NCI-H526 (cell line): ENCODE results near the gene THRB.

Source experiments
- DNase-seq, 2 experiments: peaks; one replicate each; lab custom pipeline; 2025; lab: John Stamatoyannopoulos, UW

THRB gene

GRCh38 chr3:24303057-24303754 is 191.4 kb downstream of the THRB start:
- DNase-seq = no peak

GRCh38 chr3:24302396-24302795 is 192.3 kb downstream of the THRB start:
- DNase-seq = no peak

DNA sequence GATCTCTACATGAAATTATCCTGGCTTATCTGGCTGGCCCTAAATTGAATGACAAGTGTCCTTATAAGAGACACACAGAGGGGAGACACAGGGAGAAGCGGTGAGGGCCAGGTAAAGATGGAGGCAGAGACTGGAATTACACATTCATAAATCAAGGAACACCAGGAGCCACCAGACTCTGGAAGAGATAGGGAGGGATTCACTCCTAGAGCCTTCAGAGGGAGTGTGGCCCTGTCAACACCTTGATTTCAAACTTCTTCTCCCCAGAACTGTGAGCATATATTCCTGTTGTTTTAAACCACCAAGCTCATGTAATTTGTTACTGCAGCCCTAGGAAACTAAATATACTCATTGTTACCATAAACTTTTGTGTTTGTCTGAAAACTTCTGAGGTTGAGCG is 193.7 kb downstream of the THRB start:
- DNase-seq = no peak

DNA sequence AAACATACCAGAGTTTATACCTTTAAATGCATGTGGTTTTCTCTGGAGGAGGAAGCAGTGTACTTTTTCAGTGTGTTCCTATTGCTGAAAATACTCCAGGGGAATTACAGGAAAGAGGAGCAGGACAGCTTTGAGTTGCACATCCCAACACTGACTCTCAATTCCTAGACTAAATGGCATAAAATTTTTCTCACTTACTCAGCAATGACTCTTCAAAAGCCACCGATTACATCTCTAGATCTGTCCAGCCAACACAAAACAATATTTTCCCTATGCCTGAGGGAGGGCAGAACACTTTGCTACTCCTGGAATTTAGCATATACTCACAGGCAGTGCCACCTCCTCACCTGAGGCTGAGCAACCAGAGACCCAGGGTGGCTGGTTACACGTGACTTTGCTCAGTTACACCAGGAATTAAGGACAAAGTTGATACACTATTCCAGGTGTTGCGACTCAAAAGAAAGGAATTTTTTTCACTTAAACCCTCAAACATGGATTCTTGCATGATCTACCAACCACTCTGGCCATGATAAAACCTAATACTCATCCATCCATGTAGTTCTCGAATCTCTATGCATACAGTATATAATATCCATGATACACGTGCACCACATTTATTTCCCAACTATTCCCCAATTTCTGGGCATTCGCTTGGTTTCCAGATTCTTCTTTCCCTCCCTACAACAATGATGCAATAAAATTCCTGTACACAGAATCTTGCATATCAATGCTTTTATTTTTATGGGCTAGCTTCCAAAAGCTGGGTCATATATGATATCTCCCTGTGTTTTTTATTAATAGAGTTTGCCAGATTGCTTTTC is 194.6 kb downstream of the THRB start:
- no peak for DNase-seq

GRCh38 chr3:24299246-24299805 is 195.3 kb downstream of the THRB start:
- DNase-seq = no peak

DNA sequence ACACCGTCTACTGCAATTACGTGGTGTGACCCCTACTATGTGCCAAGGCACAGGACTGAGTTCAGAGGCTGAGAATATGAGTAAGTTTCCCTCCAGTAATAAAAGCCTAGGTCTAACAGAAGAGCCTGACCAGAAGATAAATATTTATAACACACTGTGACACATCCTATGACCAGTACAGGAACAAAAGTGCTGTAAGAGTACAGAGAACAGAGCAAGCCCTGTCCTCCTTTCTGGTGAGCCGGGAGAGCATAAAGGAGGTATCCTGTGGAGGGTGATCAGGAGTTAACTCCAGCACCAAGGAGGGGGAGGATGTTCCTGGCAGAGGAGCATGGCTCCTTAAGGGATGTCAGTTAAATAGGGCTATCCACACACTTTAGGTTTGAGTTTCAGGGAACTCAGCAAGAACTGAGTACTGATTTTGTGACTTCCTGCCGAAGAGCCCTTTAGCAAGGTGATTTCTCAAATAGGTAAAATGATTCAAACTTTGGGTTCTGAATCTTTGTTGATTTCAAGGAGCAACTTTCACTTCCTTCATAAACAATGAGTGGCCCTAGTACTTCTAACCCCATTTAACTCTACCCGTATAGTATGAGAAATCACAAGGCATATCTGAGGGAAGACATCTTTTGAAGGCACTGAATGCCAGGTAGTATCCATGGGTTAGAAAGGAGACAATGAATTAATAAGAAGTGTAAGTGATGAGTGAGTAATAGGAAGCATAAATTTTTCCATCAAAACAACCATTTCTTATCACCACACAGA is 198.0 kb downstream of the THRB start:
- DNase-seq = no peak

- DNase-seq = no peak
These were observed 200.5 kb downstream of the THRB start for GRCh38 chr3:24294150-24294549.

GRCh38 chr3:24291646-24292045 is 203.0 kb downstream of the THRB start:
- no peak for DNase-seq

- no peak for DNase-seq
These were observed 204.1 kb downstream of the THRB start for GRCh38 chr3:24290596-24290995.

DNA sequence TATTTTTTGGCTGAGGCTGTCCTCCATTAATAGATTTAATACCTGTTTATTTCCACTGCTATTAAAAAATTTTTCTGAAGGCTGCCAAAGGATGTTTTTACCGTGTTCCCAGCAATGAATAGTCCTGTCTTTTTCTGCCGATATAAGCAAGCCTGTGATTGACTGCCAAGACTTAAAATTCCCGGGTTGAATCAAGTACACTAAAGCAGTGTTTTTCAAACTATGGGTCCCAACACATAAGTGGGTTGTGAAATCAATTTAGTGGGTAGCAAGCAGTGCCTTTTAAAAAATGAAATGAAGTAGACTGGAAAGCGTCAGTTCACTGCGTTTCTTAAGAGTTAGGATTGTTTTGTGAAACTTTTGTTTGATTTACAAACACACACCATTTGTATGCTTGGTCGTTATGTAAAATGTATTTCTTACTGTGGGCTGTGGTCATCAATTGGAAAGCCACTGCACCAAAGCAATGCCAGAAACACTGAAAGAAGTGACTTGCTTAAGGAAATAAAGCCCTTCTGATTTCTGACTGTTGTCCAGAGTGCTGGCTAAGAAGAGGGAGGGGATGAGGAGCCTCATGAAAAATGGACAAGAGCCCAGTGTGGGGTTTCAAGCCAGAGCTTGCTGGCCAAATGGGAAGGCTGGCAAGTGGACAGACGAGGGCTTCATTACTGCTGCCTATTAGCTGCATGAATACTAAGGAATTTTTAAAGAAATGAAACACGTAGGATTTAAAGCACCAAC is 206.0 kb downstream of the THRB start:
- DNase-seq = no peak

DNA sequence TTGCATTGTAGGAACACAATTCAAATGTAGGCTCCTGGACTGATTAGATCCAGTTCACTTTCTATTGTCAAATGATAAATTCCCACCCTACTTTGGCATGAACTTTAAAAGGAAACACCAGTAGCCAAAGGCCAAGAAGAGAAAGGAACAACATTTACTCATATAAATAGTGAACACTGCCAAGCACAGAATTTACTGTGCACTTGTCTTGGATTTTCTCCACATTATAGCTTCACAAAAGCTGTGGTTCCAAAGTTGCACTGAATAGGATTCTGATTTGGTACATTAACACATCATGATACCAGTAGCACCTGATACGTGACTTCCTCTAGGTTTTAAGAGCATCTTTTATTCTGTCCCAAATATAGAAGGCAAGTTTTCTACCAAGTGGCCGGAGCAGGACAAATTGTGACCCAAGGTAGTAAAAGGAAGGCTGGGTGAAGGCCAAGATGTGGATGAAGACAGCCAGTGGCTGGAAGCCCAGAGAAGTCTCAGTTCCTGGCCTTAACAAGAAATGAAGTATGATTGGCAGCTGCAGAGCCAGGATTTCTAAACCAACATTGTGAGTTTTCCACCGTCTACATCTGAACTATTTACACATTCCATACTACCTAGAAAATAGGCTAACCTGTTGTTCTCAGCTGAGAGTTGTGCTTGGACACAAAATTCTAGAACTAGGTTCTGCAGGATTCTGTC is 206.7 kb downstream of the THRB start:
- no peak for DNase-seq

DNA sequence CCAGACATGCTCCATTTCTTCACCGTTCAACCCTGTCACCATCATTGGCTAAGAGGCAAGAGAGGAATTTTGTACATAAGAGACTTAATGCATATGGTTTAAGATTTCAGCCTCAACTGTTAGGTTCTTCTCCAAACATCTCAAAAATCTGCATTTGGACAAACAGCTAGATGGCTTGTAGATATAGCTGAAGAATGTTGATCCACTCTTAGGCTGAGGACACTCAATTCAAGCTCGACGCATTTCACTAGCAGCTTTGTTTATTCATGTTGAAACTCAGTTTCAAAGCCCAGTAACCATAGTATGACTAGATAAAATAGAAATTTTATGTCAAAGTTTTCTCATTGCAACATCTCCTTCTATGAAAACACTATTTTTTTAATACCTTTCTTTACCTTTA is 208.2 kb downstream of the THRB start:
- no peak for DNase-seq

- DNase-seq = no peak
These were observed 216.1 kb downstream of the THRB start for GRCh38 chr3:24278543-24278942.

GRCh38 chr3:24273491-24273890 is 221.2 kb downstream of the THRB start:
- DNase-seq = no peak

- DNase-seq = no peak
These were observed 221.8 kb downstream of the THRB start for GRCh38 chr3:24272875-24273274.

DNA sequence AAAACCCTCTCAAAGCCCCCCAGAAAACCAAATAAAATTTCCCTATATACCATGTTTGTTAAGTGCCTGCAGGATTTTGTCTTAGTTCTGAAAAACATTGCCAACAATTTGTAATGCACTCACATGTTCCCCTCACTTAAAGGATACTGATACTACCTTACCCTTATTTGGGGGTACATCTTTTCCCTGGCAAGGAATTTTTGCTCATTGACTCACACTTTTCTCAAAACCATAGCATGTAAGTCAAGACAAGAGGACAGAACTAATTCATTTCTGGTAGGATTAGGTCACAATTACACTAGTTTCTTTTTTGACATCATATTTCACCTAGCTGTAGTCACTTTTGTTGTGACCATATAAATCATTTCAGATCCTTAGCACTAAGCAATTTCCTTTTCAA is 222.2 kb downstream of the THRB start:
- no peak for DNase-seq

GRCh38 chr3:24271228-24271627 is 223.4 kb downstream of the THRB start:
- DNase-seq = no peak

DNA sequence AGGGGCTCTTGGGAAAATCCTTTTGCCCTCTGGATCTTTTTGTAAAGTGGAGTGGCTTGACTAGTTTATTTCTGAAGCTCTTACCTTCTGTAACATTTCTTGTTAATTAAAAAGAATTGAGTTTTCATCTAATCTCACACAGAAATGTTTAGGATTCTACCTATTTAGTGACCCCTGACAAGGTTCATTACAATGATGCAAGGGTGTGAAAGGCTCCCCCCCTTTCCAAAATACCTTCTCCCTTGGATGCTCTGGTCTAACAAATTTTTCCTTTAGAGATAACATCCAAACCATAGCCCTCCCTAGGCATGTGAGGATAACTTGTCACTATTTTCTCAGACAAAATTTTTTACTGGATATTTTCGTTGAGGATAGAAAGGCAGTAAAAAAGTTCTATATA is 223.9 kb downstream of the THRB start:
- no peak for DNase-seq

DNA sequence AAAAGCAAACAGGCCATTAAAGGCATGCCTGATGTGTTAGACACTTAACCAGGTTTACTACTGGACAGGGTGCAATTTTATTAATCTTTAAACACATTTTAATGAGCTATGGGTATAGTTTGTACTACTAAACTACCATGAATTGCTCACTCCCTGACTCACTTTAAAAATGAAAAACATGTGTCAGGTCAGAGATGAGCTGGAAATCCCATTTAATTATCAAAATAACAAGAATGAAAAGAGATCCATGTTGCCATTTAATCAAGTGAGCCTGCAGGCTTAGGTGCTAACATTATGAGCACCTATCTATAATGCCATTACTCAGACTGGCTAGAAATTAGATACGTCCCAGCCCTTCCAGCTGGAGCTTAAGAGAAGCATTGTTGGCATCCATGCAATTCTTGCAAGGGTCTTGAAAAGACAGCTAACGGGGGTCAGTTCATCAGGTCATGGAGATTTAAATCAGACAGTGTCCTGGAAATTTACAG is 224.4 kb downstream of the THRB start:
- DNase-seq = no peak

GRCh38 chr3:24264748-24265158 is 229.9 kb downstream of the THRB start:
- DNase-seq = peak in 1 of 2 experiments; percentile 35

DNA sequence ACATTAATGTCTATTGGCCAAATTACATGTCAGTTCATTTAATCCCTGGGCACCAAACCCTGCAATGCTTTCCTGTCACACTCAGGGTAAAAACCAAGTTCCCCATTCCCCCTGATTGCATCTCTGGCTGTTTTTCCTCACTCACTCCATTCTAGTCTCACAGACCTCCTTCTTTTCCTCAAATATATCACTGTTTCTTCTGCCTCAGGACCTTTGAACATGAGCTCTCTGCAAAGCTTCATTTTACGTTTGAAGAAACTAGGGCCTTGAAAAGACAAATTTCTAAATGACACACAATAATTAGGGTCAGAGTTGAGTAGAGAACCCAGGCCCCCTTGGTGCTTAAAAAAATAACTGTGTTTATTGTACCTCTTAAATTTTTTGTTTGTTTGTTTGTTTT is 230.6 kb downstream of the THRB start:
- DNase-seq = no peak
